HepG2 (cell line): Measurements from ENCODE around the gene SLC6A6. TPM values are rescaled to one million over a fixed set of nuclear protein-coding genes. Genes with fewer than 3 reads are reported as not detected.

Source experiments
- ATF3 ChIP-seq: sonication (generic); formaldehyde crosslinking; IDR thresholded peaks from 2 replicates; pipeline ENCODE4 v1.4.0; 2020; ENCODE audit warnings: missing genetic modification reagents
- DMAP1 ChIP-seq: IDR thresholded peaks from 2 replicates; pipeline ENCODE4 v1.6.1; 2016
- FOXA1 ChIP-seq, 2 experiments: fragments of 450-650 bp in 1 of 2; sonication (generic) in 1 of 2; formaldehyde crosslinking in 1 of 2; IDR thresholded peaks; 2 replicates each; pipeline versions ENCODE4 v1.4.0 to v1.6.1; 2016 to 2020; ENCODE audit warnings: missing genetic modification reagents in 1 of 2
- HDAC1 ChIP-seq: sonication (generic); formaldehyde crosslinking; IDR thresholded peaks from 2 replicates; pipeline ENCODE4 v1.5.1; 2020; ENCODE audit warnings: mild to moderate bottlenecking, missing genetic modification reagents
- HNF4A ChIP-seq: sonication (generic); formaldehyde crosslinking; IDR thresholded peaks from 2 replicates; pipeline ENCODE4 v1.4.0; 2020; ENCODE audit warnings: missing genetic modification reagents
- KDM2A ChIP-seq: sonication (generic); formaldehyde crosslinking; IDR thresholded peaks from 2 replicates; pipeline ENCODE4 v1.4.0; 2020; ENCODE audit warnings: low read depth, missing genetic modification reagents, borderline replicate concordance
- KDM3A ChIP-seq: IDR thresholded peaks from 2 replicates; pipeline ENCODE4 v1.6.1; 2018; ENCODE audit warnings: low read depth, missing compliant biosample characterization
- MEIS2 ChIP-seq: sonication (generic); formaldehyde crosslinking; IDR thresholded peaks from 2 replicates; pipeline ENCODE4 v1.9.0; 2021; ENCODE audit warnings: mild to moderate bottlenecking, missing genetic modification reagents
- MXD3 ChIP-seq: IDR thresholded peaks from 2 replicates; pipeline ENCODE4 v1.6.1; 2016; ENCODE audit warnings: mild to moderate bottlenecking, missing biosample characterization, missing genetic modification reagents
- PATZ1 ChIP-seq: sonication (generic); formaldehyde crosslinking; IDR thresholded peaks from 2 replicates; pipeline ENCODE4 v1.4.0; 2020; ENCODE audit warnings: missing genetic modification reagents
- RBM39 ChIP-seq: fragments of 200-400 bp; formaldehyde crosslinking; IDR thresholded peaks from one replicate; pipeline ENCODE4 v1.6.1; 2018; ENCODE audit warnings: antibody characterized with exemption, mild to moderate bottlenecking, low read depth, low read length; ENCODE audit not compliant: poor library complexity, severe bottlenecking
- SAFB2 ChIP-seq: sonication (generic); formaldehyde crosslinking; IDR thresholded peaks from 2 replicates; pipeline ENCODE4 v1.5.1; 2020; ENCODE audit warnings: missing genetic modification reagents, low read depth, mild to moderate bottlenecking, borderline replicate concordance
- SNRNP70 ChIP-seq: fragments of 200-400 bp; formaldehyde crosslinking; IDR thresholded peaks from 2 replicates; pipeline ENCODE4 v1.6.1; 2017; ENCODE audit warnings: mild to moderate bottlenecking, low read depth, low read length, moderate library complexity
- TBL1XR1 ChIP-seq: fragments of 150-350 bp; IDR thresholded peaks from 2 replicates; pipeline ENCODE4 v1.6.1; 2014; ENCODE audit warnings: borderline replicate concordance, low read length; ENCODE audit not compliant: partially characterized antibody
- TFAP4 ChIP-seq: sonication (generic); IDR thresholded peaks from 2 replicates; pipeline ENCODE4 v1.6.1; 2016; ENCODE audit warnings: low read depth, borderline replicate concordance
- ZNF121 ChIP-seq: sonication (generic); formaldehyde crosslinking; IDR thresholded peaks from 2 replicates; pipeline ENCODE4 v1.5.0; 2020; ENCODE audit warnings: mild to moderate bottlenecking, missing genetic modification reagents
- ZNF350 ChIP-seq: sonication (generic); formaldehyde crosslinking; IDR thresholded peaks from 2 replicates; pipeline ENCODE4 v1.4.0; 2020; ENCODE audit warnings: mild to moderate bottlenecking, low read depth, missing genetic modification reagents, borderline replicate concordance
- ZNF761 ChIP-seq: sonication (generic); formaldehyde crosslinking; conservative IDR thresholded peaks from 2 replicates; pipeline ENCODE4 v1.4.0; 2020; ENCODE audit warnings: mild to moderate bottlenecking, missing genetic modification reagents
- polyA plus RNA-seq, 8 experiments: library from polyadenylated mRNA; depleted of rRNA in 3 of 8; stranded (reverse) in 7 of 8; unstranded in 1 of 8; fragments of >200 nt; fragmentation: Illumina TruSeq in 4 of 8; extraction: Trizol in 4 of 8; gene quantifications; 2 replicates each; pipeline versions ENCODE4 v1.2.1 to v1.2.3, GENCODE V29; 2011 to 2016; ENCODE audit warnings: low read depth in 4 of 8, missing spikeins in 1 of 8, mixed read lengths in 1 of 8; ENCODE audit not compliant: insufficient read depth in 1 of 8
- total RNA-seq, 5 experiments: library from RNA; depleted of rRNA; stranded (reverse); fragments of >200 nt; fragmentation: Illumina TruSeq; extraction: Trizol; gene quantifications; 2 replicates each; pipeline ENCODE4 v1.2.3, GENCODE V29; 2016; ENCODE audit warnings: low read depth in 1 of 5
- TF ChIP-seq, protein P1 (sequence below): IDR thresholded peaks from 2 replicates; pipeline ENCODE4 v1.6.1; 2016; ENCODE audit warnings: low read depth, borderline replicate concordance
- TF ChIP-seq, protein P2 (sequence below): sonication (generic); formaldehyde crosslinking; conservative IDR thresholded peaks from 2 replicates; pipeline ENCODE4 v1.4.0; 2020; ENCODE audit warnings: mild to moderate bottlenecking, missing genetic modification reagents, moderate library complexity

SLC6A6 gene
- total and polyA plus RNA-seq, 2 of the 13 experiments (the other 11 are each of a cell fraction or from before 2014, with no cell fraction given) = 14.1 to 20.7 TPM

GRCh38 chr3:14431917-14432834 is 29.8 kb downstream of the SLC6A6 start (continued):
- TF ChIP-seq ATF3 (CRISPR knock-in tag) (peak; percentile 95), TFAP4 (peak; percentile 39; the same call in 1 of the 2 replicates), ZNF350 (CRISPR knock-in tag) (no peak; the same call in 1 of the 2 replicates), HDAC1 (CRISPR knock-in tag) (peak; percentile 69), TBL1XR1 (no peak), DMAP1 (no peak), PATZ1 (CRISPR knock-in tag) (peak; percentile 33), MEIS2 (peak; percentile 93), ZNF121 (peak; percentile 44; the same call in 1 of the 2 replicates), HNF4A (CRISPR knock-in tag) (no peak), KDM2A (CRISPR knock-in tag) (peak; percentile 56; the same call in 1 of the 2 replicates), SAFB2 (CRISPR knock-in tag) (peak; percentile 29; the same call in 1 of the 2 replicates), FOXA1 (IDR thresholded peaks at IDR 0.05) (no peak), FOXA1 (CRISPR knock-in tag; IDR thresholded peaks at IDR 0.05) (peak; percentile 3; the same call in 1 of the 2 replicates), SNRNP70 (no peak), RBM39 (peak; percentile 20), ZNF761 (CRISPR knock-in tag) (0 out of 2 replicates have a peak, but pooled peaks have one; percentile 44), KDM3A (CRISPR knock-in tag) (0 out of 2 replicates have a peak, but pooled peaks have one; percentile 37), MXD3 (CRISPR knock-in tag) (0 out of 2 replicates have a peak, but pooled peaks have one; percentile 24)
- TF ChIP-seq, protein P1, sequence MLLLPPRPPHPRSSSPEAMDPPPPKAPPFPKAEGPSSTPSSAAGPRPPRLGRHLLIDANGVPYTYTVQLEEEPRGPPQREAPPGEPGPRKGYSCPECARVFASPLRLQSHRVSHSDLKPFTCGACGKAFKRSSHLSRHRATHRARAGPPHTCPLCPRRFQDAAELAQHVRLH (CRISPR knock-in tag) = 0 out of 2 replicates have a peak, but pooled peaks have one; percentile 24
- TF ChIP-seq, protein P2, sequence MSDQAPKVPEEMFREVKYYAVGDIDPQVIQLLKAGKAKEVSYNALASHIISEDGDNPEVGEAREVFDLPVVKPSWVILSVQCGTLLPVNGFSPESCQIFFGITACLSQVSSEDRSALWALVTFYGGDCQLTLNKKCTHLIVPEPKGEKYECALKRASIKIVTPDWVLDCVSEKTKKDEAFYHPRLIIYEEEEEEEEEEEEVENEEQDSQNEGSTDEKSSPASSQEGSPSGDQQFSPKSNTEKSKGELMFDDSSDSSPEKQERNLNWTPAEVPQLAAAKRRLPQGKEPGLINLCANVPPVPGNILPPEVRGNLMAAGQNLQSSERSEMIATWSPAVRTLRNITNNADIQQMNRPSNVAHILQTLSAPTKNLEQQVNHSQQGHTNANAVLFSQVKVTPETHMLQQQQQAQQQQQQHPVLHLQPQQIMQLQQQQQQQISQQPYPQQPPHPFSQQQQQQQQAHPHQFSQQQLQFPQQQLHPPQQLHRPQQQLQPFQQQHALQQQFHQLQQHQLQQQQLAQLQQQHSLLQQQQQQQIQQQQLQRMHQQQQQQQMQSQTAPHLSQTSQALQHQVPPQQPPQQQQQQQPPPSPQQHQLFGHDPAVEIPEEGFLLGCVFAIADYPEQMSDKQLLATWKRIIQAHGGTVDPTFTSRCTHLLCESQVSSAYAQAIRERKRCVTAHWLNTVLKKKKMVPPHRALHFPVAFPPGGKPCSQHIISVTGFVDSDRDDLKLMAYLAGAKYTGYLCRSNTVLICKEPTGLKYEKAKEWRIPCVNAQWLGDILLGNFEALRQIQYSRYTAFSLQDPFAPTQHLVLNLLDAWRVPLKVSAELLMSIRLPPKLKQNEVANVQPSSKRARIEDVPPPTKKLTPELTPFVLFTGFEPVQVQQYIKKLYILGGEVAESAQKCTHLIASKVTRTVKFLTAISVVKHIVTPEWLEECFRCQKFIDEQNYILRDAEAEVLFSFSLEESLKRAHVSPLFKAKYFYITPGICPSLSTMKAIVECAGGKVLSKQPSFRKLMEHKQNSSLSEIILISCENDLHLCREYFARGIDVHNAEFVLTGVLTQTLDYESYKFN (CRISPR knock-in tag) = peak; percentile 79
